ENCODE results near the gene PKDREJ. TPM values are rescaled to one million over a fixed set of nuclear protein-coding genes. Genes with fewer than 3 reads are reported as not detected.
"Not testable (repeated sequence)": the region's sequence is repeated elsewhere in the genome, so short reads cannot be mapped to it uniquely, and the experiment has no call there.

The PKDREJ gene, protein sequence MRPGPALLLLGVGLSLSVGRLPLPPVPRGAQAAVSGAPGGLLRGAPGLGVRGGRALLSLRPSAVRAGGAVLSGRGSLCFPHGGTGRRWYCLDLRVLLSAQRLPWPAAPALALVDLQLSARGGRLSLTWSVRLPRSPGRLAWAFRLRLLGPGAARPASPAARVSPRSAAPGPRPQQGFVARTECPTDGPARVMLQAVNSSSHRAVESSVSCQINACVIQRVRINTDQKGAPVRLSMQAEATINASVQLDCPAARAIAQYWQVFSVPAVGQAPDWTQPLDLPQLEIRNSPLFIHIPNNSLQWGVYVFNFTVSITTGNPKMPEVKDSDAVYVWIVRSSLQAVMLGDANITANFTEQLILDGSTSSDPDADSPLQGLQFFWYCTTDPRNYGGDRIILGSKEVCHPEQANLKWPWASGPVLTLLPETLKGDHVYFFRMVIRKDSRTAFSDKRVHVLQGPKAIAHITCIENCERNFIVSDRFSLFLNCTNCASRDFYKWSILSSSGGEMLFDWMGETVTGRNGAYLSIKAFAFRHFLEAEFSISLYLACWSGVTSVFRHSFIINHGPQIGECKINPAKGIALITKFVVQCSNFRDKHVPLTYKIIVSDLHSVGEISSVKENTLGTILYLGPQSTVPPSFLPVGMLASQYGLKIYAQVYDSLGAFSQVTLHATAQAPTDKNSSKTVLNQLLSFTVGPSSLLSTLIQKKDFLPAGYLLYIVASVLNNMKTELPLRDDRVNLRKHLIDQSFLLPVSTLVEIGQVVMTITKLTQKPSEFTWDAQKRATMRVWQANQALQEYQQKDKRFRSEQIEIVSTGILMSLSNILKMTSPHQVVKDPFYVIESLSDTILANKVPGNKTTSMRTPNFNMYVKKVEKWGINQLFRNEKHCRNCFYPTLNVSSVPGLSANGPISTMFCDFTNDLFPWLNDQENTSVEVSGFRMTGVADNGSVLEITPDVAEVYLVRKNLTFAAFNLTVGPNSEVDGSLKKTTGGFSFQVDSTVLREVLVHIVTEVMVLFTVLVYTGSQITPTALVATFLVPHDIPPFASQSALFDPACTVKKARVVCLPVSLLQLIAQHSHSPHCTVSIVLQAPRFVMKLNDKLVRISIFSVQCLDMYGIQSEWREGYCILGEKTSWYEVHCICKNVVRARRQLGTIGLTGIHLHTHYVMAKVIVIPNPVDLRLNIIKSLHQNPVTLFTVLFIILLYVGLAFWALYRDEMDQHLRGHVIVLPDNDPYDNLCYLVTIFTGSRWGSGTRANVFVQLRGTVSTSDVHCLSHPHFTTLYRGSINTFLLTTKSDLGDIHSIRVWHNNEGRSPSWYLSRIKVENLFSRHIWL (N-terminal part only)
- under 0.01 TPM for total RNA-seq

DNA sequence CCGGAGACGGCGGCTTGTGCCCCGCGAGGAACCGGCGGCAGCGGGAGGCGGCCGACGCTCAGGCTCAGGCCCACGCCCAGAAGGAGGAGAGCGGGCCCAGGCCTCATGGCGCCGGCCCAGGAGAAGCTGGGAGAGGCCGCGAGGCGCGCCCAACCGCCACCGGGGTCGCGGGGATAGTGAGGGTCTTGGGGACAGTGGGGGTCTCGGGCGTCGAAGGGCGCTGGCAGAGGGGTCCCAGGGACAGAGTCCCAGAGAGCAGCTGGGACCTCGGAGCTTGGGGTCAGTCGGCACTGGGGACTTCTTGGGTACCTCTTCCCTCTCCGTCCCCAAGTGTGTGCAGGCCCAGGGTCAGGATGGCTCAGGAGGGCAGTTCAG, at the start of gene PKDREJ:
Gene PKDREJ (minus strand): TSS at position 128 of the 375 bp plus-strand sequence. CDS start 21 bp downstream, at position 107.
- peaks cover 22% of the 10 kb centered on the region for H3K4me1 ChIP-seq (ENCODE audit: insufficient read depth, low read length)
- H3K4me3 ChIP-seq (ENCODE audit: low read length), result no peak within 1 kb of the TSS
- no peaks in the 10 kb centered on the region for H3K9me3 ChIP-seq (ENCODE audit: low read depth, low read length)
- peaks cover 21% of the 10 kb centered on the region for H3K27me3 ChIP-seq (ENCODE audit: insufficient read depth, low read length)

DNA sequence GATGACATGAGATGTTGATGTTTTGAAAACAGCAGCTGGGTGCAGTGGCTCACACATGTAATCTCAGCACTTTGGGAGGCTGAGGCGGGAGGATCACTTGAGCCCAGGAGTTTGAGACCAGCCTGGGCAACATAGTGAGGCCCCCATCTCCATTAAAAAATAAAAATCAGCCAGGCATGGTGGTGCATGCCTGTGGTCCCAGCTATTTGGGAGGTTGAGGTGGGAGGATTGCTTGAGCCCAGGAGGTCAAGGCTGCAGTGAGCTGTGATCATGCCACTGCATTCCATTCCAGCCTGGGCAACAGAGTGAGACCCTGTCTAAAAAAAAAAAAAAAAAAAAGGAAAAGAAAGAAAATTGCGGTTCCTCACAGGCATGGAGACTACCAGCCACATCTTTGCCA, 49.7 kb upstream of the PKDREJ start:
- H3K4me3 ChIP-seq (ENCODE audit: low read length); H3K27me3 ChIP-seq (ENCODE audit: insufficient read depth, low read length); H3K9me3 ChIP-seq (ENCODE audit: low read depth, low read length); H3K4me1 ChIP-seq (ENCODE audit: insufficient read depth, low read length): not testable (repeated sequence)

DNA sequence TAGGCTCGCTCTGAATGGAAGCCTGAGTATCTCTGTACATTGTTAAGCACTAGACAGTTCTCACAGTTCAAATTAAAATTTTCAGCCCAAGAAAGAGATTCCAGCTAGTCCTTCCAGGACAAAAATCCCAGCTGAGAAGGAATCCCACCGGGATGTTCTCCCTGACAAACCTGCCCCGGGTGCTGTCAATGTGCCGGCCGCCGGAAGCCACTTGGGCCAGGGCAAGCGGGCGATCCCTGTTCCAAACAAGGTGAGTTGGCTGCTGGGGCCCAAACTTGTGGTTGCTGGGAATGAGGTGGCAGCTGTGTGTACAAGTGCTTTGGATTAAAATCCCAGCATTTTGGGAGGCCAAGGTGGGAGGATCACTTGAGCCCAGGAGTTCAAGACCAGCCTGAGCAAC, 48.9 kb upstream of the PKDREJ start:
- H3K4me1 ChIP-seq (ENCODE audit: insufficient read depth, low read length), result no peaks in the 10 kb centered on the region
- H3K4me3 ChIP-seq (ENCODE audit: low read length), result no peak overlapping the region
- H3K27me3 ChIP-seq (ENCODE audit: insufficient read depth, low read length), result no peaks in the 10 kb centered on the region
- no peaks in the 10 kb centered on the region for H3K9me3 ChIP-seq (ENCODE audit: low read depth, low read length)

DNA sequence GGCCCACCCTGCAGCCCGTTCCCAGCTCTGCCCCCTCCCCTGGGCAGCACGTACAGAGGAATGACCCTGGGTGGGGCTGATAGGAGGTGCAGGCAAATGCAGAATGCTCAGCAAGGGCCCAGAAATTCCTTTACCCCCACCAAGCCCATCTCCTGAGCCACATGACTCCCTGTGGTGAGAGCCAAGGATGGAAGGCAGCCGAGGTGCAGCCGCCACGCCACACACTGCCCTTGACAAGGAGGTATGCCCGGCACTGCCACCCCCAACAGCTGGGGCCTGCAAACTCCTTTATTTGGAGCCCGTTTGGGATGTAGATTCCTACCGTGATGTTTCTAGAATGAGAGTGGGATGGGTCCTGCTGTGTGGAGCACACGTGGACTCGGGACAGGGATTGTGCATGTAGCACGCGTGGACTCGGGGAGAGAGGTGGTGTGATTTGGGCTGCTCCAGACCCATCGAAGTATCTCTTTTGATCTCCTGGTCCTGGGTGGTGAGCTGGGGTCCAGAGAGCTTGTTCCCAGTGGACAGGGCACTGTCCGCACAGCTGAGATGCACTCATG, 46.5 kb upstream of the PKDREJ start:
- Histone ChIP-seq H3K27me3 (ENCODE audit: insufficient read depth, low read length) (no peaks in the 10 kb centered on the region), H3K9me3 (ENCODE audit: low read depth, low read length) (no peaks in the 10 kb centered on the region), H3K4me1 (ENCODE audit: insufficient read depth, low read length) (no peaks in the 10 kb centered on the region), H3K4me3 (ENCODE audit: low read length) (no peak overlapping the region)

DNA sequence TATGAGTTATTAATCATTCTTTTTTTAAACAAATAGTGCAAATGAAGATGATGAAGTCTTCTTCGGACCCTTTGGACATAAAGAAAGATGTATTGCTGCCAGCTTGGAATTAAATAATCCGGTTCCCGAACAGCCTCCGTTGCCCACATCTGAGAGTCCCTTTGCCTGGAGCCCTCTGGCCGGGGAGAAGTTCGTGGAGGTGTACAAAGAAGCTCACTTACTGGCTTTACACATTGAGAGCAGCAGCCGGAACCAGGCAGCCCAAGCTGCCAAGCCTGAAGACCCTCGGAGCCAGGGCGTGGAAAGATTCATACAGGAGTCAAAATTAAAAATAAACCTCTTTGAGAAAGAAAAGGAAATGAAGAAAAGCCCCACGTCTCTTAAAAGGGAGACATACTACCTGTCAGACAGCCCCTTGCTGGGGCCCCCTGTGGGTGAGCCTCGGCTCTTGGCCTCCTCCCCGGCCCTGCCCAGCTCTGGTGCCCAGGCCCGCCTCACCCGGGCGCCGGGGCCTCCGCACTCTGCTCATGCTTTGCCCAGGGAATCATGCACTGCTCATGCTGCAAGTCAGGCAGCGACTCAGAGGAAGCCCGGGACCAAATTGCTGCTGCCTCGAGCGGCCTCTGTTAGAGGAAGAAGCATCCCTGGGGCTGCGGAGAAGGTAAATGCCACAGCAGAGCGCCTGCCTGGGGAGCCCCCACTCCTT, 45.3 kb upstream of the PKDREJ start:
- H3K27me3 ChIP-seq (ENCODE audit: insufficient read depth, low read length), result no peaks in the 10 kb centered on the region
- H3K4me3 ChIP-seq (ENCODE audit: low read length), result no peak overlapping the region
- no peaks in the 10 kb centered on the region for H3K4me1 ChIP-seq (ENCODE audit: insufficient read depth, low read length)
- no peaks in the 10 kb centered on the region for H3K9me3 ChIP-seq (ENCODE audit: low read depth, low read length)

DNA sequence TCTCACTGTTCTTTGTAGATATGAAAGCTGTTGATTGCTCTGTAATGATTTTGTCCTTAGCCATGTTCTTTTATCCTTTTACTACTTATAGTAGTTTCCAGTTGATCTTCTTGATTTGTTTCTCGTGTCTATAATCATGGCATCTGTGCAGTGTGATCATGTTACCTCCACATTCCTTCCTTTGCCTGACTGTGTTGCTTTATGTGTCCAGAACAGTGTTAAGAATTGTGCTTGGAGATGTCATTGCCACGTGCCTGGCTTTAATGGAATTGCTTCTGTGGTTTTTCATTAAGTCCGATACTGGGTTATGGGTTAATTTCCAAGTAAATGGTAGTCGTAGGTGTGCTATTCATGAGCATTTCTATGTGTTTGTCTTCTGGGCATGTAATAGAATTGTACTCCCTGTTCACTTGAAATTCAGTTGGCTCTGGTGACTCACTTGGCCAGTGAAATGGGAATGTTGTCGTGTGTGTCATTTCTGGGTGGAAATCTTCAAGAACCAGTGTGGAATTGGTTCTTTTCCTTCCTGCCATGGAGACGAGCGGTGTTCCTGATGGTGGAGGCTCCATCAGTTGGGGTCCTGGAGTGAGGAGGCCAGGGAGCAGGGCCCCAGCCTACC, 40.3 kb upstream of the PKDREJ start:
- H3K4me3 ChIP-seq (ENCODE audit: low read length), result no peak overlapping the region
- no peaks in the 10 kb centered on the region for H3K27me3 ChIP-seq (ENCODE audit: insufficient read depth, low read length)
- no peaks in the 10 kb centered on the region for H3K9me3 ChIP-seq (ENCODE audit: low read depth, low read length)
- H3K4me1 ChIP-seq (ENCODE audit: insufficient read depth, low read length), result no peaks in the 10 kb centered on the region

DNA sequence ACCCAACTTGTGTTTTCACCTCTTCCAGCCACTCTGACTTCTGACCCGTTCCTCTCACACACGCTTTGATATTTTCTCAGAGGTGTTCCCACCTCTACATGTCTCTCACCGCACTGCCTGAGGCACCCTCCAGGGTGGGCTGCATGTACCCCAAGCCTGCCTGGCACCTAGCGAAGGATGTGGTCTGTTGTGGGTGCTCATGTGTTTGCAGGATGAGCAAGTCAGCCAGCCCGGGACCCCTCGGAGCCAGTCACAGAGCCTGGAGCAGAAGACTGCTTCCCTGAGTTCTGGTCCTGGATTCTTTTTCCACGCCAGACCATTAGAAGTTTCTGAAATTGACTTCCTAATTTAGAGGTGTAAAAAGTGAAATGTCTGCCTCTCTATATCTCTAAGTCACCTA, 37.3 kb upstream of the PKDREJ start:
- H3K4me1 ChIP-seq (ENCODE audit: insufficient read depth, low read length), result peaks cover 24% of the 10 kb centered on the region
- H3K9me3 ChIP-seq (ENCODE audit: low read depth, low read length), result no peaks in the 10 kb centered on the region
- H3K27me3 ChIP-seq (ENCODE audit: insufficient read depth, low read length), result no peaks in the 10 kb centered on the region
- no peak overlapping the region for H3K4me3 ChIP-seq (ENCODE audit: low read length)

DNA sequence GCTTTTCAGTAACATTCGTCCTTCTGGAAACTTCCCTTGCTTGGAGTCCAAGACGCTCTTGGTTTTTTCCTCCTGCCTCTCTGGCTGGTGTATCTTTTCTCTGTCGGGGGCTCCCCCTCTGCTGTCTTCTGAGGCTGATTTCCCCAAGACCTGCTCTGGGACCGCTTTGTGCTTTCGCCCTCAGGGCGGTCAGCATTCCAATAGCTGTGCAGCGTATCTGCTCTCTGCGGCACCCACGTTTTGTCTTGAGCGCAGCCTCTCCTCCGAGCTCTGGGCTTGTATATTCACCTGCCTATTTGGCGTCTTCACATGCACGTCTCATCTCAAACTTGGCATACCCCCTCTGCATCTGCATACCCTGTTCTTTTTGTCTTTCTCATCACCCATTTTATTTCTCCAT, 36.0 kb upstream of the PKDREJ start:
- no peak overlapping the region for H3K4me3 ChIP-seq (ENCODE audit: low read length)
- no peaks in the 10 kb centered on the region for H3K27me3 ChIP-seq (ENCODE audit: insufficient read depth, low read length)
- H3K9me3 ChIP-seq (ENCODE audit: low read depth, low read length), result no peaks in the 10 kb centered on the region
- peaks cover 28% of the 10 kb centered on the region for H3K4me1 ChIP-seq (ENCODE audit: insufficient read depth, low read length)

DNA sequence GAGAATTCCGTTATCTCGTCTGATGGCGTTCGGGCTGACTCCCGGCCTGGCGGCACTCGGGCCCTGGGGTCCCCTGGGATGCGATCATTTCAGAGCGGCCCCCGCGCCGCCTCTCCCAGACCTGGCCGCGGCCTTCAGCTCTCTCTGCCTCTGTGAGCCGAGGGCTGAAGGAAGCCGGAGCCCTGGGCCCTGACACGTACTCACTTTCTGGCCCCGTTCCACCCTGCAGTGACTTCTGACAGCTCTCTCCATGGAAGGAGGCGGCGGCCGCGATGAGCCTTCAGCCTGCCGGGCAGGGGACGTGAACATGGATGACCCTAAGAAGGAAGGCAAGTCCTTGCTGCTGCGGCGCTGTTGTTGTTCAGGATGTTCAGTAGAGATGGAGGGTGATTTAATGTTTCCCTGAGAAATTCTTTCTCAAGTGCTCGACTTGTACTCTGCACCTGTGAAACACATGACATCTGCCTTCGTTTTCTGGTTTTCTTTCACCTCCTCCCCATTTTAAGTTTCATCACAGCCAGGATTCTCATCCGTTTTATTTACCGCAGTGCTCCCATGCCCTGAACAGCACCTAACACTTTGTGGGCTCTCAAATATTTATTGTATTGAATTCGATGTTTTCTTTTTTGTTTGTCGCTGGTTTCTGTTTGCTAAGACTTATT, 34.1 kb upstream of the PKDREJ start:
- H3K27me3 ChIP-seq (ENCODE audit: insufficient read depth, low read length), result no peaks in the 10 kb centered on the region
- peak overlapping the region; percentile 51 for H3K4me3 ChIP-seq (ENCODE audit: low read length)
- no peaks in the 10 kb centered on the region for H3K9me3 ChIP-seq (ENCODE audit: low read depth, low read length)
- H3K4me1 ChIP-seq (ENCODE audit: insufficient read depth, low read length), result peaks cover 45% of the 10 kb centered on the region

DNA sequence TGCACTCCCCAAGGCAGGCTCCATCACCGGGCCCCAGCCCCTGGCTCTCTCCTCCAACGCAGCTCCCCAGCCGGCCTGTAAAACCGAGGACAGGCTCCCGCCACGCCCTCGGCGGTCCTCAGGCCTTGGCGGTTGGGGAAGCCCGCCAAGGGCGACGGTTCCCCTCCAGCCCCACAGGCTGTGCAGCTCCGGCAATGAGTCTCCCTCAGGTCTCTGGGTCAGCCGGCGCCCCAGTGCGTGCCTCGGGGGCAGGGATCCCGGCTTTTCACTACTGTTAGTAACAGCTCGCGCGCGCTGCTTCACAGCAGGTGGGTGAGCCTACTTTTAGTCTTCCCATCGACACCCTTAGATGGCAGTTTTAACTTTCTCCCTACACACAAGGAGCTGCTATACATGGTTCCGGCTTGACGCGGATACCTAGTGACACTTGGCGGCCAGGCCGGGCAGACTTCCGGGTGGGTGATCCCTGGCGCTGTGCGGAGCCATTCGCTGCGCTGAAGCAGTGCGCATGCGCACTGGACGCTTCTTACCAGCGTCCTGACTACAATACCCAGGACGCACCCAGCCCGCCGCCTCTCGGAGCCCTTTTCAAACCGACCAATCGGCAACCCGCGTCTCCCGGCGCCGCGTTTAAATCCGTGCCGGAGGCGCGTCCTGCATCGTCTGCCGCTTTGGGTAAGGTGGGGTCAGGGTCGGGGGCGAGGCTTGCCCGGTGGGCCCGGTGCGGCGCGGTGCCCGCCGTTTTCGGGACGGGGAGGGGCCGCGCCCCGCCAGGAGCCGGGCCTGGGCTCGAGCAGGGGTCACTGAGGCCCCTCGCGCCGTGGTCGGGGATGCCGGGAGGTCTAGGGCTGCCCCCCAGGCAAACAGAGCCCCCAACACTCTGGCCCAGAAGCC, 33.4 kb upstream of the PKDREJ start, which contains the start of gene GTSE1:
Gene GTSE1 (plus strand): TSS at position 614 of the 894 bp plus-strand sequence. CDS start 531 bp downstream, outside the sequence.
- no peaks in the 10 kb centered on the region for H3K9me3 ChIP-seq (ENCODE audit: low read depth, low read length)

DNA sequence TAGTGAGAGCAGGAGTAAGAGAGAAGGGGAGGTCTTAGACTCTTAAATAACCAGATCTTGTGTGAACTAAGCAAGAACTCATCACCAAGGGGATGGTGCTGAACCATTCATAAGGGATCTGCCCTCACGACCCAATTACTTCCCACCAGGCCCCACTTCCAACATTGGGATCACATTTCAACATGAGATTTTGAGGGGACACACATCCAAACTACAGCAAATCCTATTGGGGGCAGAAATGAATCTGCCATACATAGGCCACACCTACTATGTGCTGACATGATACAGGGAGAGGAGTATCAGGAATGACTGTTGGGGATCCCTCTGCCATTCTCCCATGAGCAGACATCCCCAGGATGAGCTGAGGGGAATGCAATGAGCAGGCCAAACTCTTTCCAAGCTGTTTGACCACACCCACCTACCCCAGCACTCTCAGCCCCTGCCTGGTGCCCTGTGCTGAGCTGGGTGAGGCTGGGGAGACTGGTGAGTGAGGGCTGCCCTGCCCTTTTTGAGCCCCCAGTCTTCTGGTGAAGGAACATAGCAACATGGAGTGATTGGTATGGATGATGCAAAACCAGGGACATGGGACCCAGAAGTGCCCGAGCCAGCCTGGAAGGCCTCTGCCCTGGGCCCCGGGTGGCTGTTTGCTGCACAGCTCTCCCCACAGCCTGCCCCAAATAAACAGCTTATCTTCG, 32.3 kb upstream of the PKDREJ start:
- H3K27me3 ChIP-seq (ENCODE audit: insufficient read depth, low read length), result no peaks in the 10 kb centered on the region
- H3K9me3 ChIP-seq (ENCODE audit: low read depth, low read length), result no peaks in the 10 kb centered on the region
- peaks cover 51% of the 10 kb centered on the region for H3K4me1 ChIP-seq (ENCODE audit: insufficient read depth, low read length)
- H3K4me3 ChIP-seq (ENCODE audit: low read length), result no peak overlapping the region

More for the DNA sequence above, 33.4 kb upstream of the PKDREJ start, which contains the start of gene GTSE1:
- H3K27me3 ChIP-seq (ENCODE audit: insufficient read depth, low read length), result no peaks in the 10 kb centered on the region
- peaks cover 45% of the 10 kb centered on the region for H3K4me1 ChIP-seq (ENCODE audit: insufficient read depth, low read length)
- H3K4me3 ChIP-seq (ENCODE audit: low read length), result peak within 1 kb of the TSS; percentile 51

DNA sequence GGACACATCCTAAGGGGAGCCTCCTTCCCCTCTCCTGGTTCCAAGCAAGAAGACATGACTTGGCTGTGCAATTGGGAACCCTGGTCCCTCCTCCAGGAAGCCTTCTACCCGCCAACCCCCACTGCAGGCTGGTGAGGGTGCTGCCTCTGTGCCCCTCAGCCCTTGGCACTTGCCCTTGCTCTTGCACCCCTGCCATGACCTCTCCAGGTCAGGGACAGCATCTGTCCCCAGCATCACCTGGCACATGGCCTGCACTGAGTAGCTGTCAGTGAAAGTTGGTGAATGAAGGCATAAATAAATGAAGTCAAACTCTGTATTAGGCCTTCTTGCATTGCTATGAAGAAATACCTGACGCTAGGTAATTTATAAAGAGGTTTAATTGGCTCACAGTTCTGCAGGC, 31.6 kb upstream of the PKDREJ start:
- Histone ChIP-seq H3K4me3 (ENCODE audit: low read length) (no peak overlapping the region), H3K4me1 (ENCODE audit: insufficient read depth, low read length) (peaks cover 52% of the 10 kb centered on the region), H3K9me3 (ENCODE audit: low read depth, low read length) (no peaks in the 10 kb centered on the region), H3K27me3 (ENCODE audit: insufficient read depth, low read length) (no peaks in the 10 kb centered on the region)

All from mononuclear cell (primary cell).